CD4-positive, alpha-beta memory T cell (primary cell): ENCODE measurements around the gene CABP4. TPM values are rescaled to one million over a fixed set of nuclear protein-coding genes. Genes with fewer than 3 reads are reported as not detected.

Experiments used
- CTCF ChIA-PET: fragments of 350-600 bp; sonication (Branson Sonifier 250); formaldehyde crosslinking; loops from one replicate; lab custom pipeline; 2021; ENCODE audit warnings: inconsistent platforms; ENCODE audit not compliant: partially characterized antibody; lab: Charles Lee
- POLR2A ChIA-PET: fragments of 350-600 bp; sonication (Branson Sonifier 250); formaldehyde crosslinking; loops from one replicate; lab custom pipeline; 2021; ENCODE audit not compliant: partially characterized antibody; lab: Charles Lee
- DNase-seq, 5 donors: peaks; one replicate each; pipeline versions ENCODE4 v3.0.0 to v3.0.0-alpha.2; 2020 to 2022; ENCODE audit warnings: mixed read lengths in 1 of 5
- H3K27ac ChIP-seq: one replicate; pipeline ENCODE4 v1.7.0; 2013; ENCODE audit warnings: low read depth, low read length
- H3K27me3 ChIP-seq: 2 replicates; pipeline ENCODE4 v1.7.0; 2013; ENCODE audit warnings: mild to moderate bottlenecking, low read length, moderate library complexity; ENCODE audit not compliant: insufficient read depth
- H3K36me3 ChIP-seq: 2 replicates; pipeline ENCODE4 v1.7.0; 2013; ENCODE audit warnings: mild to moderate bottlenecking, low read length, moderate library complexity; ENCODE audit not compliant: insufficient read depth
- H3K4me1 ChIP-seq: 2 replicates; pipeline ENCODE4 v1.7.0; 2013; ENCODE audit warnings: mild to moderate bottlenecking, low read length, moderate library complexity; ENCODE audit not compliant: insufficient read depth
- H3K4me3 ChIP-seq, 2 donors: one replicate each; pipeline ENCODE4 v1.7.0; 2013; ENCODE audit warnings: low read length in 2 of 2, mild to moderate bottlenecking in 1 of 2
- H3K9me3 ChIP-seq, 2 donors: one replicate each; pipeline ENCODE4 v1.7.0; 2013; ENCODE audit warnings: low read length in 2 of 2, control low read depth in 1 of 2; ENCODE audit not compliant: control insufficient read depth in 1 of 2
- H3K27ac Mint-ChIP-seq, 7 donors: one replicate each; pipeline ENCODE4 v1.8.0; 2020 to 2021; ENCODE audit warnings: mixed read lengths in 7 of 7, mild to moderate bottlenecking in 6 of 7, inconsistent platforms in 3 of 7, moderate library complexity in 3 of 7
- H3K27me3 Mint-ChIP-seq, 2 donors: one replicate each; pipeline ENCODE4 v1.8.0; 2020 to 2021; ENCODE audit warnings: mixed read lengths in 2 of 2
- H3K36me3 Mint-ChIP-seq, 2 donors: one replicate each; pipeline ENCODE4 v1.8.0; 2020 to 2021; ENCODE audit warnings: mixed read lengths in 2 of 2, inconsistent platforms in 1 of 2, mild to moderate bottlenecking in 1 of 2
- H3K4me1 Mint-ChIP-seq, 4 donors: one replicate each; pipeline ENCODE4 v1.8.0; 2020 to 2021; ENCODE audit warnings: mixed read lengths in 4 of 4, mild to moderate bottlenecking in 1 of 4
- H3K4me3 Mint-ChIP-seq, 8 donors: one replicate each; pipeline ENCODE4 v1.8.0; 2020 to 2021; ENCODE audit warnings: mixed read lengths in 8 of 8, mild to moderate bottlenecking in 7 of 8, moderate library complexity in 6 of 8, inconsistent platforms in 3 of 8
- H3K9me3 Mint-ChIP-seq, 8 donors: one replicate each; pipeline ENCODE4 v1.8.0; 2020 to 2021; ENCODE audit warnings: mixed read lengths in 8 of 8, mild to moderate bottlenecking in 5 of 8, inconsistent platforms in 3 of 8, moderate library complexity in 1 of 8
- intact Hi-C: fragments of 100-400 bp; cut with micrococcal nuclease; formaldehyde crosslinking; loops from one replicate; pipeline ENCODE4 v1.15.1; 2023
- polyA plus RNA-seq, 2 donors: library from polyadenylated mRNA; unstranded; fragments of 300-500 nt; fragmentation: Illumina TruSeq; gene quantifications; one replicate each; pipeline ENCODE4 v1.2.3, GENCODE V29; 2021
- total RNA-seq, 2 experiments: library from RNA; stranded (reverse); gene quantifications; one replicate each; pipeline ENCODE4 v1.2.3, GENCODE V29; 2021

The CABP4 gene
- total and polyA plus RNA-seq, 4 experiments from 2014 or later = 0.27 to 2.3 (median 1.1) TPM

GRCh38 chr11:67466367-67466766 is 11.2 kb downstream of the CABP4 start:
- H3K4me1 Mint-ChIP-seq = peaks cover 15 to 39% (median 26%) of the 10 kb centered on the region in 4 donors

GRCh38 chr11:67466962-67467771 is 12.0 kb downstream of the CABP4 start:
- POLR2A ChIA-PET = interaction anchor here (0.8 to 30.4 kb wide), 16 partner anchors 16 to 180 kb away, joined by 3 to 900 read pairs (median 19); partner anchors contain the start of genes AIP, CDK2AP2, CORO1B and PITPNM1
- Histone ChIP-seq H3K36me3 (no peaks in the 10 kb centered on the region), H3K27ac (peak overlapping the region; percentile 81), H3K9me3 (no peaks in the 10 kb centered on the region), H3K4me1 (peaks cover 48% of the 10 kb centered on the region), H3K27me3 (no peaks in the 10 kb centered on the region), H3K4me3 (no peak overlapping the region)
- no peaks in the 10 kb centered on the region for H3K9me3 Mint-ChIP-seq
- DNase-seq = no peak
- peak overlapping the region; percentile 50 to 90 (median 78) for H3K27ac Mint-ChIP-seq
- peak overlapping the region in 7 of 8 donors; percentile 76 to 92 (median 89) for H3K4me3 Mint-ChIP-seq
- CTCF ChIA-PET = interaction anchor here (0.9 to 4.8 kb wide), 6 partner anchors 16 to 116 kb away, joined by 3 to 38 read pairs (median 7); partner anchors contain the start of genes AIP, PITPNM1, PPP1CA and PTPRCAP
- H3K4me1 Mint-ChIP-seq = peaks cover 16 to 39% (median 28%) of the 10 kb centered on the region in 4 donors
- H3K36me3 Mint-ChIP-seq = peaks cover 0 to 7% of the 10 kb centered on the region in 2 donors
- intact Hi-C loops = no loop called here
- no peaks in the 10 kb centered on the region for H3K27me3 Mint-ChIP-seq

More at GRCh38 chr11:67466367-67466766, 11.2 kb downstream of the CABP4 start:
- peak overlapping the region in 2 of 8 donors; percentile 29 to 38 for H3K4me3 Mint-ChIP-seq
- Histone ChIP-seq H3K9me3 (no peaks in the 10 kb centered on the region), H3K27me3 (no peaks in the 10 kb centered on the region), H3K4me1 (peaks cover 48% of the 10 kb centered on the region), H3K4me3 (no peak overlapping the region), H3K36me3 (no peaks in the 10 kb centered on the region), H3K27ac (no peak overlapping the region)
- no peaks in the 10 kb centered on the region for H3K27me3 Mint-ChIP-seq
- H3K9me3 Mint-ChIP-seq = no peaks in the 10 kb centered on the region
- no peak for DNase-seq
- peak overlapping the region in 5 of 7 donors; percentile 30 to 79 (median 70) for H3K27ac Mint-ChIP-seq
- intact Hi-C loops = no loop called here
- peaks cover 0 to 7% of the 10 kb centered on the region in 2 donors for H3K36me3 Mint-ChIP-seq
- CTCF ChIA-PET = interaction anchor here (0.9 to 4.8 kb wide), 5 partner anchors 29 to 115 kb away, joined by 3 to 38 read pairs (median 4); partner anchors contain the start of genes POLD4, PPP1CA, PTPRCAP and RAD9A
- POLR2A ChIA-PET = interaction anchor here (0.7 to 30.4 kb wide), 13 partner anchors 12 to 113 kb away, joined by 3 to 900 read pairs (median 21); partner anchors contain the start of genes AIP, CDK2AP2, CORO1B and POLD4

- peaks cover 0 to 7% of the 10 kb centered on the region in 2 donors for H3K36me3 Mint-ChIP-seq
- H3K9me3 Mint-ChIP-seq = no peaks in the 10 kb centered on the region
- no peaks in the 10 kb centered on the region for H3K27me3 Mint-ChIP-seq
- H3K27me3 ChIP-seq = no peaks in the 10 kb centered on the region
- no peaks in the 10 kb centered on the region for H3K36me3 ChIP-seq
- H3K27ac ChIP-seq = peak overlapping the region; percentile 81
- no peak for DNase-seq
- H3K9me3 ChIP-seq = no peaks in the 10 kb centered on the region
- H3K4me3 ChIP-seq = peak overlapping the region; percentile 69 to 78
- peaks cover 48% of the 10 kb centered on the region for H3K4me1 ChIP-seq
- peak overlapping the region; percentile 81 to 92 (median 90) for H3K4me3 Mint-ChIP-seq
- POLR2A ChIA-PET = interaction anchor here (0.7 to 30.4 kb wide), 21 partner anchors 10 to 228 kb away, joined by 3 to 900 read pairs (median 8); partner anchors contain the start of genes AIP, CABP4, CDK2AP2 and CORO1B
- H3K27ac Mint-ChIP-seq = peak overlapping the region; percentile 84 to 96 (median 91)
- H3K4me1 Mint-ChIP-seq = peaks cover 16 to 39% (median 28%) of the 10 kb centered on the region in 4 donors
- CTCF ChIA-PET = interaction anchor here (0.8 to 4.8 kb wide), 14 partner anchors 10 to 205 kb away, joined by 3 to 38 read pairs (median 5); partner anchors contain the start of genes AIP, PITPNM1, PPP1CA and PTPRCAP
- intact Hi-C loops = loop anchor here (2.0 kb wide), 1 partner anchor 51 kb away; no protein-coding TSS in a partner anchor
Measured at GRCh38 chr11:67468056-67468455, 12.9 kb downstream of the CABP4 start.

- peaks cover 48% of the 10 kb centered on the region for H3K4me1 ChIP-seq
- intact Hi-C loops = loop anchor here (2.0 kb wide), 1 partner anchor 52 kb away; no protein-coding TSS in a partner anchor
- peaks cover 0 to 7% of the 10 kb centered on the region in 2 donors for H3K36me3 Mint-ChIP-seq
Measured at GRCh38 chr11:67468456-67468758, 13.3 kb downstream of the CABP4 start.

GRCh38 chr11:67468759-67469507 is 13.8 kb downstream of the CABP4 start, which contains the start of gene TMEM134:
Gene TMEM134, minus strand, starts transcription at chr11:67469251. Its CDS starts 59 bp downstream, at chr11:67469192.
- Histone ChIP-seq H3K27ac (peak within 1 kb of the TSS; percentile 81), H3K4me3 (peak within 1 kb of the TSS; percentile 78 to 79), H3K27me3 (no peaks in the 10 kb centered on the region), H3K9me3 (no peaks in the 10 kb centered on the region), H3K36me3 (no peaks in the 10 kb centered on the region), H3K4me1 (peaks cover 48% of the 10 kb centered on the region)
- H3K9me3 Mint-ChIP-seq = no peaks in the 10 kb centered on the region
- H3K4me3 Mint-ChIP-seq = peak within 1 kb of the TSS; percentile 83 to 92 (median 90)
- ChIA-PET POLR2A (interaction anchor here (0.6 to 30.4 kb wide), 24 partner anchors 8 to 229 kb away, joined by 3 to 900 read pairs (median 8); partner anchors contain the start of genes AIP, CABP4, CDK2AP2 and CORO1B), CTCF (interaction anchor here (0.8 to 4.8 kb wide), 19 partner anchors 9 to 206 kb away, joined by 3 to 38 read pairs (median 4); partner anchors contain the start of genes AIP, PITPNM1, PPP1CA and PTPRCAP)
- intact Hi-C loops = loop anchor here (1.0 to 2.0 kb wide), 9 partner anchors 13 to 80 kb away; partner anchors contain the start of genes CORO1B, PPP1CA, PTPRCAP and RPS6KB2
- peaks cover 0 to 7% of the 10 kb centered on the region in 2 donors for H3K36me3 Mint-ChIP-seq
- H3K27ac Mint-ChIP-seq = peak within 1 kb of the TSS; percentile 84 to 96 (median 91)
- peak; percentile 85 to 88 (median 88) for DNase-seq
- peaks cover 16 to 38% (median 28%) of the 10 kb centered on the region in 4 donors for H3K4me1 Mint-ChIP-seq
- H3K27me3 Mint-ChIP-seq = no peaks in the 10 kb centered on the region

More at GRCh38 chr11:67468456-67468758, 13.3 kb downstream of the CABP4 start:
- DNase-seq = no peak
- ChIA-PET POLR2A (interaction anchor here (0.6 to 30.4 kb wide), 24 partner anchors 9 to 228 kb away, joined by 3 to 900 read pairs (median 8); partner anchors contain the start of genes AIP, CABP4, CDK2AP2 and CORO1B), CTCF (interaction anchor here (0.8 to 4.8 kb wide), 15 partner anchors 9 to 206 kb away, joined by 3 to 38 read pairs (median 5); partner anchors contain the start of genes AIP, PITPNM1, PPP1CA and PTPRCAP)
- Histone ChIP-seq H3K9me3 (no peaks in the 10 kb centered on the region), H3K27ac (peak overlapping the region; percentile 81), H3K36me3 (no peaks in the 10 kb centered on the region), H3K27me3 (no peaks in the 10 kb centered on the region), H3K4me3 (peak overlapping the region; percentile 69 to 78)
- Mint-ChIP-seq H3K4me3 (peak overlapping the region; percentile 81 to 92 (median 90)), H3K27ac (peak overlapping the region; percentile 84 to 96 (median 91)), H3K9me3 (no peaks in the 10 kb centered on the region), H3K4me1 (peaks cover 16 to 39% (median 28%) of the 10 kb centered on the region in 4 donors), H3K27me3 (no peaks in the 10 kb centered on the region)

GRCh38 chr11:67469508-67469811 is 14.3 kb downstream of the CABP4 start:
- Mint-ChIP-seq H3K27ac (peak overlapping the region; percentile 21 to 92 (median 87)), H3K4me1 (peaks cover 16 to 34% (median 26%) of the 10 kb centered on the region in 4 donors), H3K4me3 (peak overlapping the region; percentile 76 to 92 (median 84)), H3K36me3 (peaks cover 0 to 7% of the 10 kb centered on the region in 2 donors), H3K9me3 (no peaks in the 10 kb centered on the region), H3K27me3 (no peaks in the 10 kb centered on the region)
- Histone ChIP-seq H3K36me3 (no peaks in the 10 kb centered on the region), H3K9me3 (no peaks in the 10 kb centered on the region), H3K27me3 (no peaks in the 10 kb centered on the region), H3K4me3 (peak overlapping the region; percentile 78 to 79), H3K4me1 (peaks cover 42% of the 10 kb centered on the region), H3K27ac (peak overlapping the region; percentile 81)
- no peak for DNase-seq
- POLR2A ChIA-PET = interaction anchor here (0.9 to 30.4 kb wide), 15 partner anchors 12 to 229 kb away, joined by 4 to 900 read pairs (median 20); partner anchors contain the start of genes AIP, CDK2AP2, CORO1B and PITPNM1
- intact Hi-C loops = loop anchor here (1.0 to 2.0 kb wide), 9 partner anchors 13 to 80 kb away; partner anchors contain the start of genes CORO1B, PPP1CA, PTPRCAP and RPS6KB2
- CTCF ChIA-PET = interaction anchor here (0.8 to 2.7 kb wide), 9 partner anchors 10 to 68 kb away, joined by 3 to 19 read pairs (median 4); partner anchors contain the start of genes AIP, PPP1CA and TBC1D10C
